GM18507 (cell line): ENCODE data around the gene ZGLP1.
"Not testable (repeated sequence)": the region's sequence is repeated elsewhere in the genome, so short reads cannot be mapped to it uniquely, and the experiment has no call there.

Source experiments
- DNase-seq: peaks from one replicate; pipeline ENCODE4 v3.0.0; 2011; ENCODE audit warnings: low read depth; ENCODE audit not compliant: insufficient read length; ENCODE audit errors: extremely low spot score
- FAIRE-seq: peaks from 2 replicates; lab custom pipeline; 2011; peaks lifted over from hg19 to GRCh38; lab: Jason Lieb, UNC

The ZGLP1 gene

DNA sequence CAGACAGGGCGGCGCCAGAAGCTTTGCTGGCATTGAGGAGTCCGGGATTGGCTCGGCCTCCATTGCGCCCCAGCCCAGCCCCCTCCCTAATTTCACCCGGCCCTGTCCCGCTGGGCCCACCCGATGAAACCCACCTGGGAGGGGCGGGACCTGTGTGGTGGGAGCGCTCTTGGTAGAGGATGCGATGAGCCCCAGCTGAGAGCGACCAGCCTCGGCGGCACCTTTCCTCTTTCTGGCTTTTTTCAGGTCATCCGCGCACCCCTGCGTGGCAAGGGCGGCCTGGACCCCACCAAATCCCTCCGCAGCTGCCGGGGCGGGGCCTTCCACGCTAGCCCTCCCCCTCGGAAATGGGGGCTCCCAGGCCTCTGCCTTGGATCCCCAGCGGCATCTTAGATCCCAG lies at the start of gene ZGLP1:
TSS of gene ZGLP1 (minus strand) at position 393 of the 400 bp plus-strand sequence.
- no peak for DNase-seq
- FAIRE-seq: no peak

- no peak for FAIRE-seq
- DNase-seq: no peak
Observed at GRCh38 chr19:10356431-10356830, 46.8 kb upstream of the ZGLP1 start.

DNA sequence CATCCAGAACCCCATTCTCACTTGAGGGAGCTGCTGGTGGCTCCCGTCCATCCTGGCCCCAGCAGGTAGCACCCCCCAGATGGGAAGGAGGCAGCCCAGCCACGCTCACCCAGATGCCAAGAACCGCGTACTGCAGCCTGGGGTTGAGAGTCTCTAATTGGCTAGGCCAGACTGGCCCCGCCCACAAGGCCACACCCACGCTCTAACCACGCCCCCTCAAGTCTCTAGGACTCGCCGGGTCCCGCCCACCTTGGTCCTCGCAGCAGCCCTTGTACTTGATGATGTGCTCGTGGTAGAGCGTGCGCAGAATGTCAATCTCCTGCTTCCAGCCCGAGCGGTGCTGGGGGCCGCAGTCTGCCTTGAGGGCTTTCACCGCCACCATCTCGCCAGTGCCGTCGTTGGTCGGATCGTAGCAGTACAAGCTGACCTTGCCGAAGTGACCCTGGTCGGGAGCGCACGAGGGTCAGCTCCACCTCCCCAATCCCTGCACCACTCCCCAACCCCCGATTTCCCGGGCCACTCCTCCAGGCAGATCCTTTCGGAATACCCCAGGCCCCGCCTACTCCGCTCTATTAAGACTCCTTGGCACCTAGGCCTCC lies 44.3 kb upstream of the ZGLP1 start:
- DNase-seq: no peak
- no peak for FAIRE-seq

- DNase-seq: no peak
Observed at GRCh38 chr19:10352764-10353671, 43.4 kb upstream of the ZGLP1 start.

DNA sequence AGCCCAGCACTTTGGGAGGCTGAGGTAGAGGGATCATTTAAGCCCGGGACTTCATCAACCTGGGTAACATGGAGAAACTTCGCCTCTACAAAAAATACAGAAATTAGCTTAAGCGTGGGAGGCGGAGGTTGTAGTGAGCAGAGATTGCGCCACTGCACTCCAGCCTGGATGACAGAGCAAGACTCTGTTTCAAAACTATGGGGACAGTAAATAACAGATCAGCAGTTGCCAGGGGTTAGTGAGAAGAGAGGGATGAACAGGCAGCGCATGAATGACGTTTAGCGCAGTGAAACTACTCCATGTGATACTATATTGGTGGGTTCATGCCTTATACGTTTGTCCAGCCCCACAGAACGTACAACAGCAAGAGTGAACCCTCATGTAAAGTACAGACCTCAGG lies 36.9 kb upstream of the ZGLP1 start:
- no peak for FAIRE-seq
- DNase-seq: no peak

More at GRCh38 chr19:10352764-10353671, 43.4 kb upstream of the ZGLP1 start:
- FAIRE-seq: no peak

DNA sequence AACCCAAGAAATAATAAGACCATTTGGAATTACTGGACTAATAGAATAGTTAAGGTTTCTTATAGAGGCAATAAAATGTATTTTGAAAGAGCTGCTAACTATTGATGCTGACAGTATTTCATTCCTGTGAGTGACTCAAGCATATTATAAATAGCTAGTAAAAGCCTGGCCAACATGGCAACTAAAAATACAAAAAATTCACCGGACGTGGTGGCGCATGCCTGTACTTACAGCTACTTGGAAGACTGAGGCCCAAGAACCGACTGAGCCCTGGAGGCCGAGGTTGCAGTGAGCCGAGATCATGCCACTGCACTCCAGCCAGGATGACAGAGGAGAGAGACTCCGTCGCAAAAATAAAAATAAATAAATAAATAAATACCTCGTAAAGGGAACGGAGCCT lies 35.2 kb upstream of the ZGLP1 start:
- no peak for FAIRE-seq
- DNase-seq: no peak

DNA sequence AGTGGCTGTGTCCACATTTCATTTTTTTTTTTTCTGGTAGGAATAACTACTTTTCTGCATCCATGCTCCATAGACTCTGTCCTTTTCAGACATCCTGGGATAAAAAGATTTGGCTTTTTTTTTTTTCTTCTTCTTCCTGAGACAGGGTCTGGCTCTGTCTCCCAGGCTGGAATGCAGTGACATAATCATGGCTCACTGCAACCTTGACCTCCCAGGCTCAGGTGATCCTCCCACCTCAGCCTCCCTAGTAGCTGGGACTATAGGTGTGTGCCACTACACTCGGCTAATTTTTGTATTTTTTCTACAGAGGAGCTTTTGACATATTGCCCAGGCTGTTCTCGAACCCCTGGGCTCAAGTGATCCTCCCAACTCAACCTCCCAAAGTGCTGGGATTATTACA lies 33.9 kb upstream of the ZGLP1 start:
- no peak for FAIRE-seq

DNA sequence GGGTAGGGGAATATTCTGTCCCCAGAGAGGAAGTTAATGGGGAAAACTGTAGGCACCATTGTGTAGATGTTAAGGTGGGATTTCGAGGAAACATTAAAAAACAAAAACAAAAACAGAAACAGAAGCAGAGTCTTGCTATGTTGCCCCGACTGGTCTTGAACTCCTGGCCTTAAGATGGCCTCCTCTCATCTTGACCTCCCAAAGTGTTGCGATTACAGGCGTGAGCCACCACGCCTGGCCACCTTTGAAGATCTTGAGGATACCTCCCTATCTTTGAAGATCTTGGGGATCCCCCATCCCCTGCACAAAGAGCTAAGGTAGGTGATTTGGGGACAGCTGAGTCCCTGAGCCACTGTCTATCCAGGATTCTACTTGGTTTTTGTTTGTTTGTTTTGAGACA lies 30.4 kb upstream of the ZGLP1 start:
- DNase-seq (no peak), FAIRE-seq (no peak)

More for the DNA sequence above, 33.9 kb upstream of the ZGLP1 start:
- DNase-seq: no peak

GRCh38 chr19:10339380-10339960 lies 29.9 kb upstream of the ZGLP1 start, which contains the start of gene ICAM3:
ICAM3 (minus strand) TSS chr19:10339624; CDS start chr19:10339614, 10 bp downstream.
- FAIRE-seq (peak; percentile 91), DNase-seq (no peak)

GRCh38 chr19:10338940-10339339 lies 29.3 kb upstream of the ZGLP1 start:
- FAIRE-seq: no peak
- DNase-seq: no peak

DNA sequence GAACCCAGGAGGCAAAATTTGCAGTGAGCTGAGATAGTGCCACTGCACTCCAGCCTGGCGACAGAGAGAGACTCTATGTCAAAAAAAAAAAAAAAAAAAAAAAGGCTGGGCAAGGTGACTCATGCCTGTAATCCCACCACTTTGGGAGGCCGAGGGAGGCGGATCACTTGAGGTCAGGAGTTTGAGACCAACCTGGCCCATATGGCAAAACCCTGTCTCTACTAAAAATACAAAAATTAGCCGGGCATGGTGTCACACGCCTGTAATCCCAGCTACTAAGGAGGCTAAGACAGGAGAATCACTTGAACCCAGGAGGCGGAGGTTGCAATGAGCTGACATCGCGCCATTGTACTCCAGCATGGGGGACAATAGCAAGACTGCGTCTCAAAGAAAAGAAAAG lies 27.1 kb upstream of the ZGLP1 start:
- DNase-seq, FAIRE-seq: not testable (repeated sequence)

DNA sequence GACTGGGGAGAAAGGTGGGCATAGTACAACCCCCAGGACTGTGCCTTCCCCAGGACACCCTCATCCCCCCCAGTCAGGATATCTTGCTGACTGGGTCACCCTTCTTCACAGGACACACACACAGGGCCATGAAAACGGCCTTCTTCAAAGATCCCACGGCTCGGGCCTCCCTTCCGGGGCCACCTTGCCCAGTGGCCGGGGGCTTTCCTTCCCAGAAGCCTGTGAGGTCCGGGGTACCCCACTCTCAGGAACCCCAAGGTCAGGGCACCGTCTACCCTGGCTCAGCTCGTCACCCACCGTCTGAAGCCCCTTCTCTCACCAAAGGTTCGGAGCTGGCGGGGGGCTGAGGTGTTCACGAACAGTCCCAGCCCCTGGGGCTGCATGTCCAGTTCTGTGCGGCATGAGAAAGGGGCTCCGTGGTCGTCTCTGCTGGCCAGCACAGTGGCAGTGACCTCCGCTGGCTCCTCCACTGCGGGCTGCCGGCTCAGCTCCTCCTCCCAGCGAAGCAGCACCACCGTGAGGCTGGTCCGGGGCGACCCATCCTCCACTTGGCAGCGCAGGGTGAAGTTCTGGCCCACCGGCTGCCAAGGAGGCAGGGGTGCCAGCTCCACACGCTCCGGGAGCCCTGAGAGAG lies 25.9 kb upstream of the ZGLP1 start:
- DNase-seq (no peak), FAIRE-seq (no peak)

- FAIRE-seq: no peak
- no peak for DNase-seq
Observed at GRCh38 chr19:10334588-10335351, 25.2 kb upstream of the ZGLP1 start.

DNA sequence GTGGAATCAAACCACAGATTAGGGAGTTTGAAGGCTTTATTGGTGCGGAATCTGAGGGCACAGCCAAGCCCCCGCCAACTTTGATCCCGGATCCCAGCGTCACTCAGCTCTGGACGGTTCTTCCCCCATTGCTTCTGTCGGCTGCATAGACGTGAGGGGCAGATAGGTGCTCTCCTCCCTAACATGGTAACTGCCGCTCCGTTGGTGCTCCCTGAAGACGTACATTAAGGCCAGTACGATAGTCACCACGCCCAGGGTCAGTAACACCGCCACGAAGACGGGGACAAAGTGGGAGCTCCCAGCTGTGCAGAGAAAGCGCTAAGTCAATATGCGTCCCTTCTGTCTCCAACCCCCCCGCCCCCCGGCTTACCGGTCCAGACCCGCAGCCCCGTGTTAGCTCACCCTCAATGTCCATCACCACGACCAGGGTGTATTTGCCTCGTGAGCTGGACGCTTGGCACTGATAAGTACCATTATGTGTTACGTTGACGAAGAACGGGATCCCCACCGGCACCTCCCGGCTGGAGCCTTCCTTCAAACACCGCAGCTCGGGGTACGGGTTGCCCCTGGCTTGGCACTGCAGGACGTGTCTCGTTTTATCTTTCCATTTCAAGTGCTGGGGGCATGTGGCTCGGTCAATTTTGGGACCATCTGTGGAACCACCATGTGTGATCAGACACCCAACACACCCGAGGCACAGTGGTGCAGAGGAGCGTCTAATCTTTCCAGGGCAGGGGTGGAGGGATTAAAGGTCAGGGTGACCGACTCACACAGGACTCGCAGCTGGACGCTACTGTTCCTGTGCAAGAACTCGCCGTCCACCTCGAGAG lies 24.4 kb upstream of the ZGLP1 start:
- no peak for DNase-seq
- FAIRE-seq: no peak

- FAIRE-seq (peak; percentile 94), DNase-seq (peak; percentile 99)
Observed at GRCh38 chr19:10332965-10333757, 23.5 kb upstream of the ZGLP1 start, which contains the start of gene RAVER1. RAVER1 (minus strand) TSS chr19:10333529; CDS start chr19:10333507, 22 bp downstream.

GRCh38 chr19:10332158-10332964 lies 22.7 kb upstream of the ZGLP1 start:
- FAIRE-seq: no peak

DNA sequence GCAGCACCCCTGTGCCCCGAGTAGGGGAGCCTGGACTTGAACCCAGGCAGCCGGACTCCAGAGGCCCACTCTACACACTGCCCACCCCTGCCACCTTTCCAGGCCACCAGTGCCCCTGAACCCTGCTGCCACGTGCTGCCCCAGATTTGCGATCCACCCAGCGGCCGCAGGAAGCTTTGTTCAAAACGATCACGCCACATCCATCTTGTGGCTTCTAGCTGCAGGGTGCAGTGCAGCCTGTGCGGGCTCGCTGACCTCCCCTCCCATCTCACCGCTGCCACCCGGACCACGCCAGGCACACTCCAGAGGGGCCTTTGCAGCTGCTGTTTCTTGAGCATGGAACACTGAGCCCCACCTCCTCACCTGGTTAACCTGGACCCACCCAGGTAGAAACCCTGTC lies 19.9 kb upstream of the ZGLP1 start:
- no peak for DNase-seq
- FAIRE-seq: no peak

More at GRCh38 chr19:10332158-10332964, 22.7 kb upstream of the ZGLP1 start:
- no peak for DNase-seq
